ENCODE results near the gene ZDHHC7.

DNA sequence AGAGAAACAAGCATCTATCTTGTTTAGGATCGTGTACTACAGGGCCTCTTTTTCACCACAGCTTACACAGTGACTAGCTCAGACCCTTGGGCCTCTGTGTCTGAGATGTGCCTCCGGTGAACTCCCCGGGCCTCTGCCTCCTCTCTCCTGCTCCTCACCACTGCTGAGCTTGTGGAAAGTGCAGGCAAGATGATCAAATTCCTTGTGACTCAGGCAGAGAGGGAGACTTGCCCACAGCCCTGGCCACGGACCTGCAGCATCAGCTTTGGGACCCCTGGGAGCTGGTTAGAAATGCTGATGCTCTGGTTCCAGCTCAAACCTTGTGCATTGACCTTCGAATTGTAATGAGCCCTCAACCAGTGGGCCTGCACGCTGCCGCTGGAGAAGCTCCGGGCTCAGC, 79.8 kb downstream of the ZDHHC7 start:
- TF ChIP-seq, protein P1, sequence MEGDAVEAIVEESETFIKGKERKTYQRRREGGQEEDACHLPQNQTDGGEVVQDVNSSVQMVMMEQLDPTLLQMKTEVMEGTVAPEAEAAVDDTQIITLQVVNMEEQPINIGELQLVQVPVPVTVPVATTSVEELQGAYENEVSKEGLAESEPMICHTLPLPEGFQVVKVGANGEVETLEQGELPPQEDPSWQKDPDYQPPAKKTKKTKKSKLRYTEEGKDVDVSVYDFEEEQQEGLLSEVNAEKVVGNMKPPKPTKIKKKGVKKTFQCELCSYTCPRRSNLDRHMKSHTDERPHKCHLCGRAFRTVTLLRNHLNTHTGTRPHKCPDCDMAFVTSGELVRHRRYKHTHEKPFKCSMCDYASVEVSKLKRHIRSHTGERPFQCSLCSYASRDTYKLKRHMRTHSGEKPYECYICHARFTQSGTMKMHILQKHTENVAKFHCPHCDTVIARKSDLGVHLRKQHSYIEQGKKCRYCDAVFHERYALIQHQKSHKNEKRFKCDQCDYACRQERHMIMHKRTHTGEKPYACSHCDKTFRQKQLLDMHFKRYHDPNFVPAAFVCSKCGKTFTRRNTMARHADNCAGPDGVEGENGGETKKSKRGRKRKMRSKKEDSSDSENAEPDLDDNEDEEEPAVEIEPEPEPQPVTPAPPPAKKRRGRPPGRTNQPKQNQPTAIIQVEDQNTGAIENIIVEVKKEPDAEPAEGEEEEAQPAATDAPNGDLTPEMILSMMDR (IDR thresholded peaks at IDR 0.05): no peak
- TF ChIP-seq POLR2A (IDR thresholded peaks at IDR 0.05): no peak

Data from upper lobe of left lung (tissue), 4 donors.